ENCODE results near the gene SYNGR1.

SYNGR1 gene

GRCh38 chr22:39361496-39361895, 11.7 kb downstream of the SYNGR1 start:
- no peak for DNase-seq
- Histone ChIP-seq H3K18ac (ENCODE audit: low read length) (peak overlapping the region; percentile 31), H3K4ac (ENCODE audit: low read depth, low read length) (no peak overlapping the region), H3K79me1 (ENCODE audit: low read length) (no peaks in the 10 kb centered on the region), H3K27ac (ENCODE audit: low read depth, low read length) (no peak overlapping the region), H3K9ac (ENCODE audit: low read length) (no peak overlapping the region), H2BK120ac (ENCODE audit: low read depth, low read length) (no peak overlapping the region), H3K56ac (ENCODE audit: low read length) (peak overlapping the region; percentile 56), H3K23ac (ENCODE audit: low read length) (no peak overlapping the region), H2BK5ac (ENCODE audit: low read length) (no peak overlapping the region), H3K79me2 (ENCODE audit: control insufficient read depth, insufficient read depth, low read length) (no peaks in the 10 kb centered on the region), H2BK15ac (replicated peaks; ENCODE audit: low read depth) (no peak overlapping the region), H3K4me2 (ENCODE audit: low read length) (no peak overlapping the region), H4K8ac (ENCODE audit: low read depth, low read length) (no peak overlapping the region), H2AK5ac (ENCODE audit: low read length) (no peak overlapping the region), H3K36me3 (ENCODE audit: control insufficient read depth, insufficient read depth, low read length) (no peaks in the 10 kb centered on the region), H3K4me1 (ENCODE audit: control insufficient read depth, low read depth, low read length) (peaks cover 15% of the 10 kb centered on the region), H3K27me3 (ENCODE audit: insufficient read depth, low read length, poor library complexity) (no peaks in the 10 kb centered on the region), H4K5ac (ENCODE audit: low read length) (no peak overlapping the region), H3K4me3 (ENCODE audit: low read length) (no peak overlapping the region)
- WGBS (ENCODE audit: extremely low coverage, insufficient coverage, low lambda C conversion rate): no CpG with 5 or more reads among the region's 7 CpGs

GRCh38 chr22:39362271-39362670, 12.5 kb downstream of the SYNGR1 start:
- Histone ChIP-seq H3K23ac (ENCODE audit: low read length) (no peak overlapping the region), H3K79me1 (ENCODE audit: low read length) (no peaks in the 10 kb centered on the region), H4K5ac (ENCODE audit: low read length) (no peak overlapping the region), H3K36me3 (ENCODE audit: control insufficient read depth, insufficient read depth, low read length) (no peaks in the 10 kb centered on the region), H2BK15ac (replicated peaks; ENCODE audit: low read depth) (no peak overlapping the region), H3K56ac (ENCODE audit: low read length) (peak overlapping the region; percentile 78), H3K27ac (ENCODE audit: low read depth, low read length) (no peak overlapping the region), H3K27me3 (ENCODE audit: insufficient read depth, low read length, poor library complexity) (no peaks in the 10 kb centered on the region), H3K4me2 (ENCODE audit: low read length) (no peak overlapping the region), H3K4ac (ENCODE audit: low read depth, low read length) (peak overlapping the region; percentile 44), H3K9ac (ENCODE audit: low read length) (peak overlapping the region; percentile 21), H2BK120ac (ENCODE audit: low read depth, low read length) (no peak overlapping the region), H3K4me3 (ENCODE audit: low read length) (no peak overlapping the region), H3K79me2 (ENCODE audit: control insufficient read depth, insufficient read depth, low read length) (no peaks in the 10 kb centered on the region), H4K8ac (ENCODE audit: low read depth, low read length) (no peak overlapping the region), H3K4me1 (ENCODE audit: control insufficient read depth, low read depth, low read length) (peaks cover 15% of the 10 kb centered on the region), H3K18ac (ENCODE audit: low read length) (peak overlapping the region; percentile 7), H2AK5ac (ENCODE audit: low read length) (no peak overlapping the region), H2BK5ac (ENCODE audit: low read length) (no peak overlapping the region)
- DNase-seq: peak; percentile 67
- no CpG with 5 or more reads among the region's 11 CpGs for WGBS (ENCODE audit: extremely low coverage, insufficient coverage, low lambda C conversion rate)

GRCh38 chr22:39362932-39363331, 13.1 kb downstream of the SYNGR1 start:
- no peak overlapping the region for H3K4me2 ChIP-seq (ENCODE audit: low read length)
- DNase-seq: peak; percentile 53
- peak overlapping the region; percentile 38 for H3K56ac ChIP-seq (ENCODE audit: low read length)
- peaks cover 15% of the 10 kb centered on the region for H3K4me1 ChIP-seq (ENCODE audit: control insufficient read depth, low read depth, low read length)
- no peaks in the 10 kb centered on the region for H3K36me3 ChIP-seq (ENCODE audit: control insufficient read depth, insufficient read depth, low read length)
- no peak overlapping the region for H3K9ac ChIP-seq (ENCODE audit: low read length)
- H4K5ac ChIP-seq (ENCODE audit: low read length): no peak overlapping the region
- H2AK5ac ChIP-seq (ENCODE audit: low read length): peak overlapping the region; percentile 3
- no peaks in the 10 kb centered on the region for H3K27me3 ChIP-seq (ENCODE audit: insufficient read depth, low read length, poor library complexity)
- no peak overlapping the region for H2BK5ac ChIP-seq (ENCODE audit: low read length)
- no peak overlapping the region for H3K23ac ChIP-seq (ENCODE audit: low read length)
- H3K4me3 ChIP-seq (ENCODE audit: low read length): no peak overlapping the region
- no peak overlapping the region for H2BK120ac ChIP-seq (ENCODE audit: low read depth, low read length)
- H3K4ac ChIP-seq (ENCODE audit: low read depth, low read length): peak overlapping the region; percentile 1
- no peak overlapping the region for H4K8ac ChIP-seq (ENCODE audit: low read depth, low read length)
- H3K79me2 ChIP-seq (ENCODE audit: control insufficient read depth, insufficient read depth, low read length): no peaks in the 10 kb centered on the region
- WGBS (ENCODE audit: extremely low coverage, insufficient coverage, low lambda C conversion rate): no CpG with 5 or more reads among the region's 4 CpGs
- no peak overlapping the region for H3K18ac ChIP-seq (ENCODE audit: low read length)
- no peak overlapping the region for H2BK15ac ChIP-seq (replicated peaks; ENCODE audit: low read depth)
- H3K79me1 ChIP-seq (ENCODE audit: low read length): no peaks in the 10 kb centered on the region
- H3K27ac ChIP-seq (ENCODE audit: low read depth, low read length): no peak overlapping the region

- Histone ChIP-seq H3K4me1 (ENCODE audit: control insufficient read depth, low read depth, low read length) (peaks cover 15% of the 10 kb centered on the region), H4K8ac (ENCODE audit: low read depth, low read length) (no peak overlapping the region), H2BK15ac (replicated peaks; ENCODE audit: low read depth) (no peak overlapping the region), H3K4me2 (ENCODE audit: low read length) (no peak overlapping the region), H2BK120ac (ENCODE audit: low read depth, low read length) (no peak overlapping the region), H2AK5ac (ENCODE audit: low read length) (no peak overlapping the region), H3K79me1 (ENCODE audit: low read length) (no peaks in the 10 kb centered on the region), H3K36me3 (ENCODE audit: control insufficient read depth, insufficient read depth, low read length) (no peaks in the 10 kb centered on the region), H3K9ac (ENCODE audit: low read length) (no peak overlapping the region), H3K4me3 (ENCODE audit: low read length) (no peak overlapping the region), H3K56ac (ENCODE audit: low read length) (no peak overlapping the region), H3K79me2 (ENCODE audit: control insufficient read depth, insufficient read depth, low read length) (no peaks in the 10 kb centered on the region), H3K27ac (ENCODE audit: low read depth, low read length) (no peak overlapping the region), H3K23ac (ENCODE audit: low read length) (no peak overlapping the region), H3K18ac (ENCODE audit: low read length) (no peak overlapping the region), H2BK5ac (ENCODE audit: low read length) (no peak overlapping the region), H3K4ac (ENCODE audit: low read depth, low read length) (no peak overlapping the region), H3K27me3 (ENCODE audit: insufficient read depth, low read length, poor library complexity) (no peaks in the 10 kb centered on the region), H4K5ac (ENCODE audit: low read length) (no peak overlapping the region)
- no peak for DNase-seq
- WGBS (ENCODE audit: extremely low coverage, insufficient coverage, low lambda C conversion rate): no CpG with 5 or more reads among the region's 19 CpGs
Observed at GRCh38 chr22:39363751-39364515, 14.1 kb downstream of the SYNGR1 start.

GRCh38 chr22:39364714-39365491, 15.1 kb downstream of the SYNGR1 start:
- H3K23ac ChIP-seq (ENCODE audit: low read length): no peak overlapping the region
- no peak overlapping the region for H2BK5ac ChIP-seq (ENCODE audit: low read length)
- no peak overlapping the region for H3K27ac ChIP-seq (ENCODE audit: low read depth, low read length)
- no peak overlapping the region for H4K5ac ChIP-seq (ENCODE audit: low read length)
- no peak overlapping the region for H3K4me2 ChIP-seq (ENCODE audit: low read length)
- WGBS (ENCODE audit: extremely low coverage, insufficient coverage, low lambda C conversion rate): no CpG with 5 or more reads among the region's 11 CpGs
- H3K4me3 ChIP-seq (ENCODE audit: low read length): no peak overlapping the region
- no peak overlapping the region for H3K9ac ChIP-seq (ENCODE audit: low read length)
- H3K56ac ChIP-seq (ENCODE audit: low read length): peak overlapping the region; percentile 28
- no peak overlapping the region for H3K18ac ChIP-seq (ENCODE audit: low read length)
- no peak overlapping the region for H3K4ac ChIP-seq (ENCODE audit: low read depth, low read length)
- H3K4me1 ChIP-seq (ENCODE audit: control insufficient read depth, low read depth, low read length): peaks cover 15% of the 10 kb centered on the region
- H2BK15ac ChIP-seq (replicated peaks; ENCODE audit: low read depth): no peak overlapping the region
- H4K8ac ChIP-seq (ENCODE audit: low read depth, low read length): no peak overlapping the region
- DNase-seq: no peak
- H3K36me3 ChIP-seq (ENCODE audit: control insufficient read depth, insufficient read depth, low read length): no peaks in the 10 kb centered on the region
- H2BK120ac ChIP-seq (ENCODE audit: low read depth, low read length): no peak overlapping the region
- no peaks in the 10 kb centered on the region for H3K79me2 ChIP-seq (ENCODE audit: control insufficient read depth, insufficient read depth, low read length)
- no peaks in the 10 kb centered on the region for H3K79me1 ChIP-seq (ENCODE audit: low read length)
- no peak overlapping the region for H2AK5ac ChIP-seq (ENCODE audit: low read length)
- H3K27me3 ChIP-seq (ENCODE audit: insufficient read depth, low read length, poor library complexity): no peaks in the 10 kb centered on the region

All from mesendoderm (in vitro differentiated cells).